SK-N-SH (cell line): ENCODE data around the gene MLF2.

ENCODE experiments used
- CTCF ChIP-seq: fragments of 200-600 bp; sonication (generic); IDR thresholded peaks from 2 replicates; pipeline ENCODE4 v1.6.1; 2017; ENCODE audit warnings: antibody characterized with exemption, mild to moderate bottlenecking, moderate library complexity
- ELF1 ChIP-seq: IDR thresholded peaks from 2 replicates; pipeline ENCODE4 v1.4.0; 2012
- GATA2 ChIP-seq: sonication (generic); formaldehyde crosslinking; IDR thresholded peaks from 2 replicates; pipeline ENCODE4 v1.5.0; 2020; ENCODE audit warnings: mild to moderate bottlenecking, missing genetic modification reagents
- MAX ChIP-seq: IDR thresholded peaks from 2 replicates; pipeline ENCODE4 v1.4.0; 2012; ENCODE audit warnings: low read depth
- NRF1 ChIP-seq: IDR thresholded peaks from 2 replicates; pipeline ENCODE4 v1.6.1; 2012; ENCODE audit warnings: low read depth, mild to moderate bottlenecking, low read length
- POLR2AphosphoS5 ChIP-seq: IDR thresholded peaks from 2 replicates; pipeline ENCODE4 v1.6.1; 2012; ENCODE audit warnings: low read depth, low read length
- REST ChIP-seq: IDR thresholded peaks from 2 replicates; pipeline ENCODE4 v1.6.1; 2012; ENCODE audit warnings: mild to moderate bottlenecking, low read depth, low read length, moderate library complexity

GRCh38 chr12:6765634-6766581 lies 13.0 kb upstream of the MLF2 start, which contains the start of gene PTMS:
- no peak for TF ChIP-seq ELF1
- TF ChIP-seq NRF1: no peak
- no peak for TF ChIP-seq CTCF
- TF ChIP-seq MAX: peak; percentile 38; the same call in 1 of the 2 replicates
- no peak for TF ChIP-seq GATA2 (CRISPR knock-in tag)
- TF ChIP-seq REST: 0 out of 2 replicates have a peak, but pooled peaks have one; percentile 41
- TF ChIP-seq POLR2AphosphoS5: peak; percentile 98
